Measurements from ENCODE around the gene DAB2IP. TPM values are rescaled to one million over a fixed set of nuclear protein-coding genes. Genes with fewer than 3 reads are reported as not detected.
"Not testable (repeated sequence)": the region's sequence is repeated elsewhere in the genome, so short reads cannot be mapped to it uniquely, and the experiment has no call there.

The DAB2IP gene
- total RNA-seq, 1 donor from 2014 or later, result 67.8 TPM

- no peaks in the 10 kb centered on the region for H3K4me1 Mint-ChIP-seq (ENCODE audit: low read depth)
These were observed 135.6 kb downstream of the DAB2IP start for GRCh38 chr9:121786998-121787422.

GRCh38 chr9:121788686-121789366 is 137.4 kb downstream of the DAB2IP start:
- Mint-ChIP-seq H3K9me3 (ENCODE audit: low read depth) (peaks cover 3% of the 10 kb centered on the region), H3K27ac (peak overlapping the region; percentile 0), H3K4me3 (ENCODE audit: low read depth) (no peak overlapping the region), H3K27me3 (peaks cover 13% of the 10 kb centered on the region), H3K36me3 (ENCODE audit: insufficient read depth) (peaks cover under 1% of the 10 kb centered on the region), H3K4me1 (ENCODE audit: low read depth) (no peaks in the 10 kb centered on the region)
- TF ChIP-seq CTCF (IDR thresholded peaks at IDR 0.05; ENCODE audit: unreplicated experiment), result no peak
- no peak for DNase-seq (ENCODE audit: low spot score, unreplicated experiment)

More at GRCh38 chr9:121786998-121787422, 135.6 kb downstream of the DAB2IP start:
- DNase-seq (ENCODE audit: low spot score, unreplicated experiment), result no peak
- peaks cover 4% of the 10 kb centered on the region for H3K36me3 Mint-ChIP-seq (ENCODE audit: insufficient read depth)
- no peak overlapping the region for H3K4me3 Mint-ChIP-seq (ENCODE audit: low read depth)
- no peak overlapping the region for H3K27ac Mint-ChIP-seq
- peaks cover 3% of the 10 kb centered on the region for H3K9me3 Mint-ChIP-seq (ENCODE audit: low read depth)
- peaks cover 13% of the 10 kb centered on the region for H3K27me3 Mint-ChIP-seq
- TF ChIP-seq CTCF (IDR thresholded peaks at IDR 0.05; ENCODE audit: unreplicated experiment), result no peak

DNA sequence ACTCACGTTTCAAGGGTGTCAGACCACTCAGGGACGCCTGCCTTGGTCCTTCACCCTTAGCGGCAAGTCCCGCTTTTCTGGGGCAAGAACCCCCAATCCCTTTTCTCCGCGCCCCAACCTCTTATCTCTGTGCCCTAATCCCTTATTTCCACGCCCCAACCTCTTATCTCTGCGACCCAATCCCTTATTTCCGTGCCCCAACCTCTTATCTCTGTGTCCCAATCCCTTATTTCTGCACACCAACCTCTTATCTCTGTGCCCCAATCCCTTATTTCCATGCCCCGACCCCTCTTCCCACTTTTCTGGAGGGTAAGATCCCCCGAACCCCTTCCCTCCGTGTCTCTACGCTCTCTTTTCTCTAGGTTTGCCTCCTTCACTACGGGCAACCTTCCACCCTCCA is 139.4 kb downstream of the DAB2IP start:
- no peaks in the 10 kb centered on the region for H3K36me3 Mint-ChIP-seq (ENCODE audit: insufficient read depth)
- no peak overlapping the region for H3K4me3 Mint-ChIP-seq (ENCODE audit: low read depth)
- no peak overlapping the region for H3K27ac Mint-ChIP-seq
- no peak for DNase-seq (ENCODE audit: low spot score, unreplicated experiment)
- peaks cover 19% of the 10 kb centered on the region for H3K27me3 Mint-ChIP-seq
- no peaks in the 10 kb centered on the region for H3K4me1 Mint-ChIP-seq (ENCODE audit: low read depth)
- no peak for TF ChIP-seq CTCF (IDR thresholded peaks at IDR 0.05; ENCODE audit: unreplicated experiment)
- peaks cover 3% of the 10 kb centered on the region for H3K9me3 Mint-ChIP-seq (ENCODE audit: low read depth)

GRCh38 chr9:121792476-121792875 is 141.0 kb downstream of the DAB2IP start:
- not testable (repeated sequence) for H3K4me1 Mint-ChIP-seq (ENCODE audit: low read depth); H3K9me3 Mint-ChIP-seq (ENCODE audit: low read depth); H3K27ac Mint-ChIP-seq; DNase-seq (ENCODE audit: low spot score, unreplicated experiment); H3K36me3 Mint-ChIP-seq (ENCODE audit: insufficient read depth); H3K4me3 Mint-ChIP-seq (ENCODE audit: low read depth)
- peaks cover 25% of the 10 kb centered on the region for H3K27me3 Mint-ChIP-seq

GRCh38 chr9:121794334-121794733 is 142.9 kb downstream of the DAB2IP start:
- H3K9me3 Mint-ChIP-seq (ENCODE audit: low read depth); H3K4me1 Mint-ChIP-seq (ENCODE audit: low read depth); DNase-seq (ENCODE audit: low spot score, unreplicated experiment); H3K27ac Mint-ChIP-seq; H3K36me3 Mint-ChIP-seq (ENCODE audit: insufficient read depth); H3K4me3 Mint-ChIP-seq (ENCODE audit: low read depth): not testable (repeated sequence)
- peaks cover 25% of the 10 kb centered on the region for H3K27me3 Mint-ChIP-seq

DNA sequence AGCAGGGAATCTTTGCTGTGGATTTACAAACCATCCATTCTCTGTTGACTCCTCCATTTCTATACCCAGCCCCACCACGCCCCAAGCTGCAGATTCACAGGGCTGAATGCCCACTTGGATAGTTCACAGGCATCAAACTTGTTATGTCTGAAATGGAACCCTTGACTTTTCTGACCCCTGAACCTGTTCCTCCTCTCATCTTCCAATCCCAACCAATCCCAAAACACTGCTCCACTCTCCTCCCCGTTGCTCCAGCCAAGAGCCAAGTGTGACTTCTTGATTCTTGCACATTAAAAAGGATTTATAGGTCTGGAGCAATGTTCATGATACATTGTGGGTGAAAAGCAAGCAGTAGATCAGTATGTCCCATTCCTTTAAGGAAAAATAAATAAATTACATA is 145.6 kb downstream of the DAB2IP start:
- Mint-ChIP-seq H3K36me3 (ENCODE audit: insufficient read depth) (no peaks in the 10 kb centered on the region), H3K4me3 (ENCODE audit: low read depth) (no peak overlapping the region), H3K4me1 (ENCODE audit: low read depth) (peaks cover 1% of the 10 kb centered on the region), H3K27me3 (peaks cover 23% of the 10 kb centered on the region), H3K27ac (no peak overlapping the region), H3K9me3 (ENCODE audit: low read depth) (no peaks in the 10 kb centered on the region)
- TF ChIP-seq CTCF (IDR thresholded peaks at IDR 0.05; ENCODE audit: unreplicated experiment), result no peak
- DNase-seq (ENCODE audit: low spot score, unreplicated experiment), result no peak
